SJSA1 (cell line): ENCODE results near the gene SPIRE2. TPM values are rescaled to one million over a fixed set of nuclear protein-coding genes. Genes with fewer than 3 reads are reported as not detected.
A peak's percentile ranks its signal among the peaks of the same experiment; 100 is the strongest.
"Not testable (repeated sequence)": the region's sequence is repeated elsewhere in the genome, so short reads cannot be mapped to it uniquely, and the experiment has no call there.

ENCODE experiments used
- DNase-seq, 2 experiments: peaks; one replicate each; pipeline ENCODE4 v3.0.0-alpha.2; 2015 to 2020; ENCODE audit warnings: low spot score in 2 of 2, low read depth in 1 of 2
- H3K27ac ChIP-seq: fragments of 250-450 bp; sonication (Bioruptor Pico); 2 replicates; pipeline ENCODE4 v1.5.1; 2020; ENCODE audit warnings: mild to moderate bottlenecking, moderate library complexity
- H3K27me3 ChIP-seq: fragments of 250-450 bp; sonication (Bioruptor Pico); replicated peaks from 2 replicates; pipeline ENCODE4 v1.5.1; 2020; ENCODE audit warnings: mild to moderate bottlenecking, moderate library complexity
- H3K36me3 ChIP-seq: fragments of 250-450 bp; sonication (Bioruptor Pico); 2 replicates; pipeline ENCODE4 v1.5.1; 2020; ENCODE audit warnings: mild to moderate bottlenecking
- H3K4me1 ChIP-seq: fragments of 250-450 bp; sonication (Bioruptor Pico); replicated peaks from 2 replicates; pipeline ENCODE4 v1.6.1; 2021; ENCODE audit warnings: mild to moderate bottlenecking
- H3K4me3 ChIP-seq: fragments of 250-450 bp; sonication (Bioruptor Pico); 2 replicates; pipeline ENCODE4 v1.5.1; 2020; ENCODE audit warnings: mild to moderate bottlenecking
- H3K9me3 ChIP-seq: fragments of 250-450 bp; sonication (Bioruptor Pico); replicated peaks from 2 replicates; pipeline ENCODE4 v1.5.1; 2020; ENCODE audit warnings: mild to moderate bottlenecking
- total RNA-seq: library from RNA; depleted of rRNA; stranded (reverse); fragments of >200 nt; shearing (Covaris generic); gene quantifications from 2 replicates; pipeline ENCODE4 v1.2.3, GENCODE V29; 2014

SPIRE2 gene
- total RNA-seq, 1 experiment from 2014 or later: 2.7 TPM

DNA sequence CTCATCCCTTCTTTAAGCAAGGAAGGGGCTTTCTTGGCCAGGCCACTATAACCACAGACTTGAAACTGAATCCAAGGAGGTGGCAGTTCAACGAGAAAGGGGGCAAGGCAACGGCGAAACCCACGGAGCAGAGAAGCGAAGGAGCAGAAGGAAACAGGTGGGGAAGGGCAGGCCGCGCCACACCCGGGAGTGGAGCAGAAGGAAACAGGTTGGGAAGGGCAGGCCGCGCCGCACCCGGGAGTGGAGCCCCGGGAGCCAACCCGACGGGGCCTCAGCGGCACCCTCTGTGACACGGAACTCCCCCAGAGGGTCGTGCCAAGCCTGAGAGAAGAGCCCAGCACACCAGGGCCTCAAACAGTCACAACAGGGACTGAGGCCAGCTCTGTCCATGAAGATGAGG, 32.2 kb upstream of the SPIRE2 start:
- no peaks in the 10 kb centered on the region for H3K4me1 ChIP-seq
- no peak for DNase-seq

DNA sequence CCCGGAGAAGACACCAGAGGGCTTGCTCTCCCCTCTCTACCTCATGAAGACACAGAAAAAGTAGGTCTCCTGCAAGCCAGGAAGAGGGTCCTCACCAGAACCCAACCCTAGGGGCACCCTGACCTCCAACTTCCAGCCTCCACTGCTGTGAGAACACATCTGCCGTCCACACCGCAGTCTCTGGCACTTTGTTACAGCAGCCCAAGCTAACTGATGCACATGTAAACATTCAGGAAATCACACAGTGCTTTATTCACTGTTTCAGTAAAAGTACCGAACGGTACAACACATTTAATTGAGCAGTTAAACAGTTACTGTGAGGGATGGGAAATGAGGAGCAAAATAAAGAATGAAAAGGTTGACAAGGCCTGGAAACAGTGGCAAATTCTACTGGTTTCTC, 30.1 kb upstream of the SPIRE2 start:
- Histone ChIP-seq H3K4me1 (no peaks in the 10 kb centered on the region), H3K9me3 (no peaks in the 10 kb centered on the region), H3K27ac (no peak overlapping the region), H3K4me3 (no peak overlapping the region), H3K27me3 (no peaks in the 10 kb centered on the region), H3K36me3 (peaks cover 89% of the 10 kb centered on the region)
- no peak for DNase-seq

More for the DNA sequence above, 32.2 kb upstream of the SPIRE2 start:
- H3K9me3 ChIP-seq: no peaks in the 10 kb centered on the region
- peaks cover 89% of the 10 kb centered on the region for H3K36me3 ChIP-seq
- H3K4me3 ChIP-seq: no peak overlapping the region
- H3K27ac ChIP-seq: no peak overlapping the region
- H3K27me3 ChIP-seq: no peaks in the 10 kb centered on the region

DNA sequence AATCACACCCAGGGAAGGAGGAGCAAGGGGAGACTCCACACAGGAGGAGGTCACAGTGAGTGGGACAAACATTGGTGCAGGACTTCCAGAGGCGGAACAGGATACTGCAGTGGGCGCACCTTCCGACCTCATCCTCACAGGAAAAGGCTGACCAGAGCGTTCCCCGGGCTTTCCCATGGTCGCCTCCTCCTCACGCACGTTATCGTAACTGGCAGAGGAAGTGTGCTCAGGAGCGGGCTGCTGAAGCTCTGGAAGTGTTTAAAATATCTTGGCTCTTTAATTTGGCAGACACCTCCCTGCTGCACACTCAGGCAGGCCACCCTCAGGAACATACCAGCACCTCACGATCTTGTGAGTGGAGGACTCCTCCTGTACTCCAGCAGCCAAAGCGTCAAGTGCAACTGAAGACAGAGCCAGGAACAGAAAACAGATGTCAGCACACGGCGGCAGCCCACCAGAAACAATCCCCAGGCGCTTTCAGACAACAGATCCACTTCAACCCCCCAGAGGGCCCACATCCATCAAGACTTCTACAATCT, 29.4 kb upstream of the SPIRE2 start:
- Histone ChIP-seq H3K36me3 (peaks cover 91% of the 10 kb centered on the region), H3K9me3 (no peaks in the 10 kb centered on the region), H3K4me1 (no peaks in the 10 kb centered on the region), H3K4me3 (no peak overlapping the region), H3K27me3 (no peaks in the 10 kb centered on the region), H3K27ac (no peak overlapping the region)
- DNase-seq: no peak

DNA sequence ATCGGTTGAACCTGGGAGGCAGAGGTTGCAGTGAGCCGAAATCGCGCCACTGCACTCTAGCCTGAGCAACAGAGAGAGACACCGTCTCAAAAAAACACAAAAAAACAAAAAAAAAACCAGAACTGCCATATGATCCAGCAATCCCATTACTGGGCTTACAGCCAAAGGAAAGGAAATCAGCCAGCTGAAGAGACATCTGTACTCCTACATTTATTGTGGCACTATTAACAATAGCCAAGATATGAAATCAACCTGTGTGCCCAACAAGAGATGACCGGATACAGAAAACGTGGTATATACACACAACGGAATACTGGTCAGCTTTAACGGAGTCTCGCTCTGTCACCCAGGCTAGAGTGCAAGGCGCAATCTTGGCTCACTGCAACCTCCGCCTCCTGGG, 26.5 kb upstream of the SPIRE2 start:
- no peak for DNase-seq
- H3K27me3 ChIP-seq: no peaks in the 10 kb centered on the region
- H3K4me3 ChIP-seq: no peak overlapping the region
- H3K36me3 ChIP-seq: peaks cover 84% of the 10 kb centered on the region
- no peaks in the 10 kb centered on the region for H3K9me3 ChIP-seq
- no peak overlapping the region for H3K27ac ChIP-seq
- H3K4me1 ChIP-seq: peaks cover 14% of the 10 kb centered on the region

DNA sequence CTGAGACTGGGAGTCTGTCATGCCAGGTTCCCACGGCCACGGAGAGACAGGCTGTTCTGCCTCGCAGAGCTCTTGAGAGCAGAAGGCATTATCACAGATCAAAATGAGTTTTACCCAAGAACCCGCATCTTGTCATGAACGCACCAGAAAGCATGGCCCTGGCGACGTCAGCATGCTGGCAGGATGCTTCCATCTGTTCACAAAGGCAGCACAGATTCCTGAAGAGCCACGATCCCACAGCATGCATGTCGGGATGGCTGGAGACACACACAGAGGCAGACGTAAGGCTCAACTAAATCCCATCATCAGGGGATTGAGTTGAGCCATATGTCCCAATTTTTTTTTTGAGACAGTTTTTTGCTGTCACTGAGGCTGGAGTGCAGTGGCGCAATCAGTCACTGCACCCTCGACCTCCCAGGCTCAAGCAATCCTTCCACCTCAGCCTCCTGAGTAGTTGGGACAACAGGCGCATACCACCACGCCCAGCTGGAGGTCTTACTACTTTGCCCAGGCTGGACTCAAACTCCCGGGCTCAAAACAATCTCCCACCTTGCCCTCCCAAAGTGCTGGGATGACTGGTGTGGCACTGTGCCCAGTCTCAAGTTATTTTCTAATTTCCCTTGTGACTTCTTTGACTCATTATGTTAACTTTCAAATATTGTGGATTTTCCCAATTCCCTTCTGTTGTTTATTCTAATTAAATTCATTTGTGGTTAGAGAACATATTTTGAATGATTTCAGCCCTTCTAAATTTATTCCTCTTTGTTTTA, 23.0 kb upstream of the SPIRE2 start:
- Histone ChIP-seq H3K4me3 (no peak overlapping the region), H3K4me1 (peaks cover 14% of the 10 kb centered on the region), H3K27ac (no peak overlapping the region), H3K27me3 (no peaks in the 10 kb centered on the region), H3K9me3 (no peaks in the 10 kb centered on the region), H3K36me3 (peaks cover 79% of the 10 kb centered on the region)
- peak; percentile 69 for DNase-seq

DNA sequence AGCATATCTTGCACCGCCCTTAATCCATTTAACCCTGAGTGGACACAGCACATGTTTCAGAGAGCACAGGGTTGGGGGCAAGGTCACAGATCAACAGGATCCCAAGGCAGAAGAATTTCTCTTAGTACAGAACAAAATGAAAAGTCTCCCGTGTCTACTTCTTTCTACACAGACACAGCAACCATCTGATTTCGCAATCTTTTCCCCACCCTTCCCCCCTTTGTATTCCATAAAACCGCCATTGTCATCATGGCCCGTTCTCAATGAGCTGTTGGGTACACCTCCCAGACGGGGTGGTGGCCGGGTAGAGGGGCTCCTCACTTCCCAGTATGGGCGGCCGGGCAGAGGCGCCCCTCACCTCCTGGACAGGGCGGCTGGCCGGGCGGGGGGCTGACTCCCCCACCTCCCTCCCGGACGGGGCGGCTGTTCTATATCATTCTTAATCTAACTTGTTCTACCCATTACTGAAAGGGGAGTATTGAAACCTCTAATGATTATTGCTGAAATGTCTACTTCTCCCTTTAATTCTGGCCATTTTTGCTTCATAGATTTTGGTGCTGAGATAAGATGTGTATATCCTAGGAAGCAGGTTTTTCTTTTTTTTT, 21.6 kb upstream of the SPIRE2 start:
- peaks cover 14% of the 10 kb centered on the region for H3K4me1 ChIP-seq
- H3K4me3 ChIP-seq, H3K27ac ChIP-seq, DNase-seq, H3K27me3 ChIP-seq, H3K9me3 ChIP-seq: not testable (repeated sequence)
- peaks cover 84% of the 10 kb centered on the region for H3K36me3 ChIP-seq

DNA sequence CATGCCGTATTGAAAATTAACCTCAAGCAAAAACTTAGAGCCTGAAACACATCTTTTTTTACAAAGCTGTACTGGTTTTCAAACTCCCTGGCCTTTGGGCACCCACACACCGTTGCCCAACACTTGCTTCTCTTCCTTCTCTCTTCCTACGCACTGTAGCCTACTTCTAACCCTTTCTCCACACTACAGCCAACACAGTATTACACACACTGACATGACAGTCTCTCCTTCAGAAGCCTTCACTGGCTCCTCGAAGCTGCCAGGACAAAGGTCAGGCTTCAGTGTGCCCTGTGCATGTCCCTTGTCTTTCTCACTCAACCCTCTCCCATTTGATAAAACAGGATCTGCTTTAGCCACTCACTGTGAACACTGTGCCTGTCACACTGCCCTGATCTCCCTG, 19.8 kb upstream of the SPIRE2 start:
- H3K4me1 ChIP-seq: peaks cover 14% of the 10 kb centered on the region
- no peaks in the 10 kb centered on the region for H3K9me3 ChIP-seq
- DNase-seq: no peak
- H3K27ac ChIP-seq: no peak overlapping the region
- no peaks in the 10 kb centered on the region for H3K27me3 ChIP-seq
- H3K36me3 ChIP-seq: peaks cover 74% of the 10 kb centered on the region
- no peak overlapping the region for H3K4me3 ChIP-seq

DNA sequence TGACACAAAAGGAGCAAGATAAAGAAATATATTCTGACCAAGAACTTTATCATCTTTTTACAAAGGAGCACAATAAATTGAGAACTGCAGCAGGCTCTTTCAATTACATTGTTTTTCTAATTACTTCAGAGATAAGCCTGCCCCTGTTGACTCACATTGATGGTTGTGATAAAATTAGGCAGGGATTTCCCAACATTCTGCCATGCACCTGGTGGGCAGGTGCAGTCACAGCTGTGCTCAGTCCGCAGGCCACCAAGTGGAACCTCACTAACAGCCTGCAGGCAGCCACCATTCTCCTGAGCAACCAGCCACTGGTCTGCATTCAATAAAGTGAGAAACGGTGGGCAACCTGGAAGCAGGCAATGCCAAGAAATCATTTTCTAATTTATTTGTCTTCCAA, 17.0 kb upstream of the SPIRE2 start:
- Histone ChIP-seq H3K4me3 (no peak overlapping the region), H3K4me1 (peaks cover 8% of the 10 kb centered on the region), H3K9me3 (peaks cover 5% of the 10 kb centered on the region; the same call in 1 of the 2 replicates), H3K27me3 (no peaks in the 10 kb centered on the region), H3K27ac (no peak overlapping the region), H3K36me3 (peaks cover 71% of the 10 kb centered on the region)
- DNase-seq: no peak

DNA sequence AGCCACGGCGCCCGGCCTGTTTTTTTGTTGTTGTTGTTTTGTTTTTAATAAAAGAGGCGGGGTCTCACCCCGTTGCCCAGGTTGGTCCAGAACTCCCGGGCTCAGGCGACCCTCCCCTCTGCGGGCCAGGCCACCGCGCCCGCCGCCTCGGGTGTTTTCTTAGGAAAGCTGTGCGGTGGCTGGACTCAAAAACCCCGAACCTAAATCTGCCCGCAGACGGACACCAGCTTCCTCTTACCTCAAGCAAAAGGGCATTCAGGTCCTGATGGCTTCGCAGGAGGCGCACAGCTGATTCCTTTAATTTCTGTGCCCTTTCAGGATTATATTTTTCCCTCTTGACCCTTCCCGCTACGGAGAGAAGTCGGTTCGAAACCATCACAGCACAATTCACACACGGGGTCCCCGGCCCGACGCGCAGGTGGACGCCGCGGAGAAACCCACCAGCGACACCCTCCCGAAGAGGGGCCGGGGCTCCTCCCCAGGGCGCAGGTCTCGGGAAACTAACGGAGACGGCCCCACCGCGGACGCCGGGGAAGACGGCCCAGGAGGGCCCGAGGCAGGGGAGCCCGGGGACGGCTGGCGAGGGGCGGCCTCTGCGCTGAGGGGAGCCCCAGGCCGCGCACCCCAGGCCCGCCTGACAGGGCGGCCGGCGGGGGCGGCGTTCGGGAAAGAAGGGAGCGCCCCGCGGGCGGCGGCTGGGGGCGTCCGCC, 12.5 kb upstream of the SPIRE2 start:
- H3K9me3 ChIP-seq: peaks cover 5% of the 10 kb centered on the region; the same call in 1 of the 2 replicates
- peak overlapping the region; percentile 97 for H3K4me3 ChIP-seq
- DNase-seq: peak in 1 of 2 experiments; percentile 16
- no peaks in the 10 kb centered on the region for H3K27me3 ChIP-seq
- peak overlapping the region; percentile 79 for H3K27ac ChIP-seq
- H3K4me1 ChIP-seq: peaks cover 14% of the 10 kb centered on the region
- H3K36me3 ChIP-seq: peaks cover 38% of the 10 kb centered on the region

DNA sequence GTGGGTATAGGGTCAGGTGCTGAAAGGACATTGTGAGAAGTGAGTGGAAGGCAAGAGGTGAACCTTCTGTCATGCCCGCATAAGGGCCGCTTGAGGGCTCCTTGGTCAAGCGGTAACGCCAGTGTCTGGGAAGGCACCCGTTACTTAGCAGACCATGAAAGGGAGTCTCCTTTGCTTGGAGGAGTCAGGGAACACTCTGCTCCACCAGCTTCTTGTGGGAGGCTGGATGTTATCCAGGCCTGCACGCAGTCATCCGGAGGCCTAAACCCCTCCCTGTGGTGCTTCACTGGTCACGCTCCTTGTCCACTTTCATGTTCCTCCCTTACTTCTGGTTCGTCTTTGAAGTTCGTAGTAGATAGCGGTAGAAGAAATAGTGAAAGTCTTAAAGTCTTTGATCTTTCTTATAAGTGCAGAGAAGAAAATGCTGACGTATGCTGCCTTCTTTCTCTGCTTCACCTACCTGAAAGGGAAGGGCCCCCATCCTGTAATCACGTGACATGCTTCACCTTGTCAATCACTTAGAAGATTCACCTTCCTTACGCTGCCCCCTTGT, 9.3 kb upstream of the SPIRE2 start:
- H3K36me3 ChIP-seq: peaks cover 17% of the 10 kb centered on the region
- not testable (repeated sequence) for H3K9me3 ChIP-seq, DNase-seq, H3K27ac ChIP-seq, H3K27me3 ChIP-seq, H3K4me3 ChIP-seq
- peaks cover 25% of the 10 kb centered on the region for H3K4me1 ChIP-seq

DNA sequence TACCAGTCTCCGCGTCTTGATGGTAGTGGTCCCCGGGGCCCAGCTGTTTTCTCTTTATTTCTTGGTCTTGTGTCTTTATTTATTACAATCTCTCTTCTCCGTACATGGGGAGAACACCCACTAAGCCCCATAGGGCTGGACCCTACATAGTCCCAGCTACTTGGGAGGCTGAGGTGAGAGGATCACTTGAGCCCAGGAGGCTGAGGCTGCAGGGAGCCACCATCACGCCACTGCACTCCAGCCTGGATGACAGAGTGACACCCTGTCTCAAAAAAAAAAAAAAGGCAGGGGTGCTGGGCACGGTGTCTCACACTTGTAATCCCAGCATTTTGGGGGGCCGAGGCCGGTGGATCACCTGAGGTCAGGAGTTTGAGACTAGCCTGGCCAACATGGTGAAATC, 8.8 kb upstream of the SPIRE2 start:
- H3K4me1 ChIP-seq: peaks cover 25% of the 10 kb centered on the region
- DNase-seq, H3K9me3 ChIP-seq: not testable (repeated sequence)

DNA sequence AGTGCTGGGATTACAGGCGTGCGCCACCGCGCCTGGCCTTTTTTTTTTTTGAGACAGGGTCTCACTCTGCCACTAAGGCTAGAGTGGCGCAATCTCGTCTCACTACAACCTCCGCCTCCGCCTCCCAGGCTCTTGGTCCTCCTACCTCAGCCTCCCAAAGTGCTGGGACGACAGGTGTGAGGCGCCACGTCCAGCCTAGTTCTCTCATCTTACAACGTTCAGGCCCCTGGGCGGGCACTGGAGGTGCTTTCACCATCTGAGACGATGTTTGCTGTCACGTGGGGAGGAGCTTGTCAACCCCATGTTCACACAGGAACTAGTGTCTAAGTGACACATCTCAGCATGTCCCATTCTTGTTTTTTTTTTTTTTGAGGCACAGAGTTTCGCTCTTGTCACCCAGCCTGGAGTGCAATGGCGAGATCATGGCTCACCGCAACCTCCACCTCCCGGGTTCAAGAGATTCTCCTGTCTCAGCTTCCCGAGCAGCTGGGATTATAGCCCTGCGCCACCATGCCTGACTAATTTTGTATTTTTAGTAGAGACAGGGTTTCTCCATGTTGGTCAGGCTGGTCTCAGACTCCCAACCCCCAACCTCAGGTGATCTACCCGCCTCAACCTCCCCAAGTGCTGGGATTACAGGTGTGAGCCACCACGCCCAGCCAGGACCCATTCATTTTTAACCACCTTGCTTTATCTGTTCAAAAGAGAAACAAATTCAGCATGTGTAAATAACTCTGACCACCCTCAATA, 6.7 kb upstream of the SPIRE2 start:
- no peak overlapping the region for H3K4me3 ChIP-seq
- no peaks in the 10 kb centered on the region for H3K36me3 ChIP-seq
- no peak overlapping the region for H3K27ac ChIP-seq
- DNase-seq: no peak
- H3K27me3 ChIP-seq: no peaks in the 10 kb centered on the region
- H3K9me3 ChIP-seq: no peaks in the 10 kb centered on the region
- peaks cover 18% of the 10 kb centered on the region for H3K4me1 ChIP-seq

More for the DNA sequence above, 8.8 kb upstream of the SPIRE2 start:
- not testable (repeated sequence) for H3K4me3 ChIP-seq, H3K27me3 ChIP-seq, H3K27ac ChIP-seq
- peaks cover 12% of the 10 kb centered on the region for H3K36me3 ChIP-seq
